IMR-90 (cell line): Measurements from ENCODE around the gene CDCA7. TPM values are rescaled to one million over a fixed set of nuclear protein-coding genes. Genes with fewer than 3 reads are reported as not detected.

Experiments used
- ATAC-seq: fragments of 200-7000 bp; cut with Tn5 transposase; 2 replicates; pipeline ENCODE4 v1.9.1; 2020; ENCODE audit warnings: low read depth, mild to moderate bottlenecking, moderate library complexity
- BruUV-seq: library from RNA; stranded (reverse); fragments of 400-500 nt; replicated peaks from 2 replicates; lab custom pipeline; 2021; lab: Mats Ljungman, UMichigan
- CTCF ChIA-PET: fragments of 300-600 bp; formaldehyde crosslinking; extraction: SDS; loops from one replicate; lab custom pipeline; 2021; ENCODE audit warnings: antibody characterized with exemption; lab: Yijun Ruan, JAX
- POLR2A ChIA-PET: fragments of 300-600 bp; sonication (Branson Sonifier 250); formaldehyde crosslinking; loops from one replicate; lab custom pipeline; 2022; ENCODE audit warnings: antibody characterized with exemption; ENCODE audit not compliant: unreplicated experiment; lab: Charles Lee
- DNase-seq: peaks from one replicate; pipeline ENCODE4 v3.0.0; 2013
- H2AFZ ChIP-seq: replicated peaks from 2 replicates; pipeline ENCODE3; 2013; ENCODE audit warnings: low read length, mild to moderate bottlenecking; ENCODE audit not compliant: poor library complexity
- H2AK5ac ChIP-seq: 2 replicates; pipeline ENCODE4 v1.6.1; 2013; ENCODE audit warnings: low read depth, low read length, inconsistent platforms
- H2AK9ac ChIP-seq: replicated peaks from 2 replicates; pipeline ENCODE3; 2013; ENCODE audit warnings: mild to moderate bottlenecking, low read depth, low read length, moderate library complexity; ENCODE audit not compliant: poor library complexity
- H2BK120ac ChIP-seq: 2 replicates; pipeline ENCODE4 v1.6.1; 2013; ENCODE audit warnings: low read depth, low read length, inconsistent platforms
- H2BK15ac ChIP-seq: 3 replicates; pipeline ENCODE4 v1.6.1; 2013; ENCODE audit warnings: low read depth, low read length, inconsistent platforms
- H2BK20ac ChIP-seq: 2 replicates; pipeline ENCODE4 v1.6.1; 2013; ENCODE audit warnings: low read depth, mild to moderate bottlenecking, inconsistent platforms, low read length, moderate library complexity
- H2BK5ac ChIP-seq: 2 replicates; pipeline ENCODE4 v1.6.1; 2013; ENCODE audit warnings: mild to moderate bottlenecking, low read depth, low read length, inconsistent platforms; ENCODE audit not compliant: poor library complexity, severe bottlenecking
- H3K14ac ChIP-seq: replicated peaks from 2 replicates; pipeline ENCODE4 v1.6.1; 2013; ENCODE audit warnings: low read depth, low read length, inconsistent platforms
- H3K18ac ChIP-seq: 2 replicates; pipeline ENCODE4 v1.6.1; 2013; ENCODE audit warnings: low read depth, low read length, control low read depth
- H3K23ac ChIP-seq: 2 replicates; pipeline ENCODE4 v1.6.1; 2013; ENCODE audit warnings: low read depth, low read length, inconsistent platforms
- H3K27ac ChIP-seq: 2 replicates; pipeline ENCODE4 v1.5.1; 2013; ENCODE audit warnings: mild to moderate bottlenecking, control low read depth, low read length; ENCODE audit not compliant: insufficient read depth
- H3K27me3 ChIP-seq: 2 replicates; pipeline ENCODE4 v1.6.1; 2013; ENCODE audit warnings: low read length; ENCODE audit not compliant: control insufficient read depth, insufficient read depth
- H3K36me3 ChIP-seq: 2 replicates; pipeline ENCODE4 v1.6.1; 2013; ENCODE audit warnings: low read length, mixed read lengths; ENCODE audit not compliant: control insufficient read depth, insufficient read depth
- H3K4ac ChIP-seq: 2 replicates; pipeline ENCODE4 v1.6.1; 2013; ENCODE audit warnings: low read depth, low read length, inconsistent platforms
- H3K4me1 ChIP-seq: 2 replicates; pipeline ENCODE4 v1.6.1; 2013; ENCODE audit warnings: low read length, mixed read lengths; ENCODE audit not compliant: control insufficient read depth, insufficient read depth
- H3K4me2 ChIP-seq: 2 replicates; pipeline ENCODE4 v1.6.1; 2013; ENCODE audit warnings: low read depth, mild to moderate bottlenecking, control low read depth, low read length, moderate library complexity
- H3K4me3 ChIP-seq: 2 replicates; pipeline ENCODE4 v1.5.1; 2013; ENCODE audit warnings: low read depth, mild to moderate bottlenecking, control low read depth, low read length, moderate library complexity; ENCODE audit not compliant: insufficient read depth
- H3K56ac ChIP-seq: 2 replicates; pipeline ENCODE4 v1.6.1; 2013; ENCODE audit warnings: low read length, inconsistent platforms; ENCODE audit not compliant: insufficient read depth; ENCODE audit errors: extremely low read depth
- H3K79me1 ChIP-seq, 2 experiments: 2 replicates each; pipeline ENCODE4 v1.6.1; 2013; ENCODE audit warnings: low read length in 2 of 2, inconsistent platforms in 1 of 2, low read depth in 1 of 2
- H3K9ac ChIP-seq: 2 replicates; pipeline ENCODE4 v1.6.1; 2013; ENCODE audit warnings: low read depth, low read length, control low read depth
- H3K9me1 ChIP-seq: 2 replicates; pipeline ENCODE4 v1.6.1; 2013; ENCODE audit warnings: low read length, inconsistent platforms; ENCODE audit not compliant: insufficient read depth
- H3K9me3 ChIP-seq: 2 replicates; pipeline ENCODE4 v1.6.1; 2013; ENCODE audit warnings: low read length; ENCODE audit not compliant: control insufficient read depth, insufficient read depth
- H4K20me1 ChIP-seq: 2 replicates; pipeline ENCODE4 v1.6.1; 2013; ENCODE audit warnings: low read length, inconsistent platforms; ENCODE audit not compliant: insufficient read depth
- H4K5ac ChIP-seq: 2 replicates; pipeline ENCODE4 v1.6.1; 2013; ENCODE audit warnings: mild to moderate bottlenecking, low read depth, low read length, control low read depth
- H4K8ac ChIP-seq, 2 experiments: 2 replicates each; pipeline ENCODE4 v1.6.1; 2013; ENCODE audit warnings: low read depth in 2 of 2, low read length in 2 of 2, control low read depth in 1 of 2, inconsistent platforms in 1 of 2
- H4K91ac ChIP-seq: 2 replicates; pipeline ENCODE4 v1.6.1; 2013; ENCODE audit warnings: low read depth, low read length, inconsistent platforms; ENCODE audit not compliant: insufficient read depth
- BHLHE40 ChIP-seq: fragments of 150-350 bp; IDR thresholded peaks from 2 replicates; pipeline ENCODE4 v1.6.1; 2016; ENCODE audit warnings: mild to moderate bottlenecking, low read depth, low read length
- CEBPB ChIP-seq: IDR thresholded peaks from 2 replicates; pipeline ENCODE4 v1.6.1; 2012; ENCODE audit warnings: low read depth, low read length, improper control_type of control experiment
- CHD1 ChIP-seq: IDR thresholded peaks from 2 replicates; pipeline ENCODE4 v1.6.1; 2012; ENCODE audit warnings: low read depth, low read length, improper control_type of control experiment
- CTCF ChIP-seq: conservative IDR thresholded peaks from 2 replicates; pipeline ENCODE4 v1.5.1; 2012; ENCODE audit warnings: mild to moderate bottlenecking, low read depth, low read length, improper control_type of control experiment
- ELK1 ChIP-seq: fragments of 150-350 bp; IDR thresholded peaks from 2 replicates; pipeline ENCODE4 v1.6.1; 2016; ENCODE audit warnings: low read depth, mild to moderate bottlenecking, low read length, moderate library complexity, borderline replicate concordance
- FOS ChIP-seq: fragments of 150-350 bp; IDR thresholded peaks from 2 replicates; pipeline ENCODE4 v1.6.1; 2016; ENCODE audit warnings: low read depth, low read length
- MAFK ChIP-seq: IDR thresholded peaks from 2 replicates; pipeline ENCODE4 v1.6.1; 2012; ENCODE audit warnings: low read depth, low read length, improper control_type of control experiment
- MAZ ChIP-seq: IDR thresholded peaks from 2 replicates; pipeline ENCODE4 v1.6.1; 2012; ENCODE audit warnings: low read depth, mild to moderate bottlenecking, low read length, improper control_type of control experiment, moderate library complexity, borderline replicate concordance
- MXI1 ChIP-seq: IDR thresholded peaks from 2 replicates; pipeline ENCODE4 v1.6.1; 2012; ENCODE audit warnings: low read depth, mild to moderate bottlenecking, low read length, moderate library complexity, borderline replicate concordance
- NFE2L2 ChIP-seq: fragments of 150-350 bp; IDR thresholded peaks from 2 replicates; pipeline ENCODE4 v1.6.1; 2016; ENCODE audit warnings: low read depth, mild to moderate bottlenecking, low read length
- POLR2A ChIP-seq: IDR thresholded peaks from 2 replicates; pipeline ENCODE4 v1.6.1; 2012; ENCODE audit warnings: mild to moderate bottlenecking, low read depth, low read length
- RAD21 ChIP-seq: IDR thresholded peaks from 2 replicates; pipeline ENCODE4 v1.6.1; 2012; ENCODE audit warnings: low read length, improper control_type of control experiment
- RCOR1 ChIP-seq: IDR thresholded peaks from 2 replicates; pipeline ENCODE4 v1.6.1; 2012; ENCODE audit warnings: mild to moderate bottlenecking, low read length, improper control_type of control experiment; ENCODE audit not compliant: insufficient replicate concordance
- RFX5 ChIP-seq: IDR thresholded peaks from 2 replicates; pipeline ENCODE4 v1.8.0; 2012; ENCODE audit warnings: low read depth, mild to moderate bottlenecking, low read length, moderate library complexity
- SMC3 ChIP-seq: fragments of 150-350 bp; IDR thresholded peaks from 2 replicates; pipeline ENCODE4 v1.6.1; 2016; ENCODE audit warnings: low read depth, mild to moderate bottlenecking, antibody characterized with exemption, low read length, moderate library complexity
- USF2 ChIP-seq: fragments of 150-350 bp; IDR thresholded peaks from 2 replicates; pipeline ENCODE4 v1.6.1; 2017; ENCODE audit warnings: mild to moderate bottlenecking, antibody characterized with exemption, low read length, low read depth
- WGBS, 2 experiments: methylation state at CpG; one replicate each; pipeline versions ENCODE4 v1.1.5 to v1.1.7; 2013; ENCODE audit warnings: missing lambda C conversion rate in 2 of 2; ENCODE audit not compliant: insufficient read length in 1 of 2; ENCODE audit errors: extremely low coverage in 2 of 2; 5-methylcytosine and 5-hydroxymethylcytosine counted together
- dilution Hi-C: fragments of 300-500 bp; cut with HindIII; formaldehyde crosslinking; loops from one replicate; pipeline ENCODE4 v1.14.3; 2018; ENCODE audit warnings: low sequenced_read_pairs; ENCODE audit not compliant: unreplicated experiment
- in situ Hi-C: fragments of 300-500 bp; cut with MboI; formaldehyde crosslinking; loops from 3 replicates; pipeline ENCODE4 v1.14.3; 2019; ENCODE audit warnings: low sequenced_read_pairs, inconsistent platforms, mixed read lengths
- intact Hi-C: fragments of 100-400 bp; cut with micrococcal nuclease; formaldehyde crosslinking; loops from 2 replicates; pipeline ENCODE4 v1.10.0; 2022
- polyA plus RNA-seq, 3 experiments: library from polyadenylated mRNA; depleted of rRNA; stranded (reverse); fragments of >200 nt; gene quantifications; 2 replicates each; pipeline ENCODE4 v1.2.3, GENCODE V29; 2012; ENCODE audit warnings: low replicate concordance in 1 of 3
- total RNA-seq: library from RNA; depleted of rRNA; stranded (reverse); fragments of >200 nt; gene quantifications from 2 replicates; pipeline ENCODE4 v1.2.3, GENCODE V29; 2012

Gene CDCA7
- total and polyA plus RNA-seq, 2 of the 4 experiments (the other 2 are of a cell fraction) = 12.0 to 18.7 TPM

- no peaks in the 10 kb centered on the region for H3K4me1 ChIP-seq
- BruUV-seq = no TSS peak
- H3K18ac ChIP-seq = no peak overlapping the region
- no peak overlapping the region for H2BK15ac ChIP-seq
- intact Hi-C loops (loop anchor here (10.0 kb wide), 2 partner anchors 478 to 1118 kb away; no protein-coding TSS in a partner anchor), dilution Hi-C loops (no loop called here), in situ Hi-C loops (loop anchor here (10.0 to 25.0 kb wide), 2 partner anchors 348 to 655 kb away; no protein-coding TSS in a partner anchor)
- CTCF ChIA-PET = interaction anchor here (1.5 kb wide), 1 partner anchor 379 kb away, joined by 3 read pairs; no protein-coding TSS in a partner anchor
- no peak overlapping the region for H3K9ac ChIP-seq
- no peaks in the 10 kb centered on the region for H3K79me1 ChIP-seq
- TF ChIP-seq ELK1 (no peak), CTCF (no peak), MXI1 (no peak), RCOR1 (no peak), CHD1 (no peak), NFE2L2 (no peak), FOS (no peak), RFX5 (no peak), BHLHE40 (no peak), MAFK (no peak), SMC3 (no peak), POLR2A (no peak), CEBPB (no peak), RAD21 (no peak), MAZ (no peak), USF2 (no peak)
- H3K4me3 ChIP-seq = no peak overlapping the region
- H3K23ac ChIP-seq = no peak overlapping the region
- H3K27me3 ChIP-seq = peaks cover 41% of the 10 kb centered on the region
- no peak overlapping the region for H2BK120ac ChIP-seq
- no peak overlapping the region for H2AK9ac ChIP-seq
- no peak overlapping the region for H3K4me2 ChIP-seq
- 0 out of 2 replicates have a peak, but pooled peaks cover 4% of the 10 kb centered on the region for H3K9me1 ChIP-seq
- DNase-seq = no peak
- H3K36me3 ChIP-seq = no peaks in the 10 kb centered on the region
- WGBS, 2 experiments = 100% methylated on average over 1 of the region's 5 CpGs; no CpG with 5 or more reads in 1 of the 2 experiments
- H3K9me3 ChIP-seq = no peaks in the 10 kb centered on the region
- no peak overlapping the region for H2BK5ac ChIP-seq
- H2AK5ac ChIP-seq = no peak overlapping the region
- H3K56ac ChIP-seq = no peak overlapping the region
- H3K4ac ChIP-seq = no peak overlapping the region
- H2BK20ac ChIP-seq = no peak overlapping the region
- no peak overlapping the region for H3K27ac ChIP-seq
- no peaks in the 10 kb centered on the region for H4K20me1 ChIP-seq
- H2AFZ ChIP-seq = no peak overlapping the region
- POLR2A ChIA-PET = no interaction called here
- H4K91ac ChIP-seq = no peak overlapping the region
- H3K14ac ChIP-seq = no peak overlapping the region
- H4K8ac ChIP-seq = no peak overlapping the region
- ATAC-seq = no peak
- H4K5ac ChIP-seq = no peak overlapping the region
These were observed 52.5 kb downstream of the CDCA7 start for GRCh38 chr2:173407176-173407575.
